Loucy (cell line): ENCODE measurements around the gene TRIM40.

Experiments used
- EZH2phosphoT487 ChIP-seq: fragments of 200-600 bp; IDR thresholded peaks from 2 replicates; pipeline ENCODE4 v1.6.1; 2018; ENCODE audit warnings: antibody characterized with exemption, mild to moderate bottlenecking, moderate library complexity, borderline replicate concordance
- TF ChIP-seq, protein P1 (sequence below): fragments of 200-600 bp; sonication (generic); conservative IDR thresholded peaks from 2 replicates; pipeline ENCODE4 v1.5.1; 2014; ENCODE audit warnings: mild to moderate bottlenecking, antibody characterized with exemption, low read length

DNA sequence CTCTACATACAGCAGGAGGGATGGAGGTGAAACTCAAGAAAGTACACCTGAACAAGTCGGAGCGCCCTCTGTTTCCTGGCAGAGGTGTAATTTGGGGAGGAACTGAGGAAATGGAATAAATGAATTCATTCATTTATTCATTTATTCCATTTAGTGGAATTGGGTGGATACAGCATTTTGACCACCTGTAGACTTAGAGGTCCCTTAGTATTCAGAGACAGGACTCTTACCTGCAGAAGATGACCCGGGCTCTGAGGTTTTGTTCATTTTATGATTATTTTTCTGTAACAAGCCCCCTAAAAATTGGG lies 32.1 kb upstream of the TRIM40 start:
- TF ChIP-seq, protein P1, sequence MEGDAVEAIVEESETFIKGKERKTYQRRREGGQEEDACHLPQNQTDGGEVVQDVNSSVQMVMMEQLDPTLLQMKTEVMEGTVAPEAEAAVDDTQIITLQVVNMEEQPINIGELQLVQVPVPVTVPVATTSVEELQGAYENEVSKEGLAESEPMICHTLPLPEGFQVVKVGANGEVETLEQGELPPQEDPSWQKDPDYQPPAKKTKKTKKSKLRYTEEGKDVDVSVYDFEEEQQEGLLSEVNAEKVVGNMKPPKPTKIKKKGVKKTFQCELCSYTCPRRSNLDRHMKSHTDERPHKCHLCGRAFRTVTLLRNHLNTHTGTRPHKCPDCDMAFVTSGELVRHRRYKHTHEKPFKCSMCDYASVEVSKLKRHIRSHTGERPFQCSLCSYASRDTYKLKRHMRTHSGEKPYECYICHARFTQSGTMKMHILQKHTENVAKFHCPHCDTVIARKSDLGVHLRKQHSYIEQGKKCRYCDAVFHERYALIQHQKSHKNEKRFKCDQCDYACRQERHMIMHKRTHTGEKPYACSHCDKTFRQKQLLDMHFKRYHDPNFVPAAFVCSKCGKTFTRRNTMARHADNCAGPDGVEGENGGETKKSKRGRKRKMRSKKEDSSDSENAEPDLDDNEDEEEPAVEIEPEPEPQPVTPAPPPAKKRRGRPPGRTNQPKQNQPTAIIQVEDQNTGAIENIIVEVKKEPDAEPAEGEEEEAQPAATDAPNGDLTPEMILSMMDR: no peak
- TF ChIP-seq EZH2phosphoT487: no peak
